Natural killer cell (primary cell): ENCODE data around the gene PSMA2. TPM values are rescaled to one million over a fixed set of nuclear protein-coding genes. Genes with fewer than 3 reads are reported as not detected.

Experiments used
- ATAC-seq, 3 donors: fragments of 150-1000 bp in 2 of 3; fragments of 200-7000 bp in 1 of 3; cut with Tn5 transposase; 1 replicate in 1 of 3; 2 replicates in 2 of 3; pipeline ENCODE4 v1.10.0; 2021; ENCODE audit warnings: mild to moderate bottlenecking in 2 of 3, moderate library complexity in 2 of 3
- DNase-seq, 2 donors: peaks; one replicate each; pipeline versions ENCODE4 v3.0.0 to v3.0.0-alpha.2; 2013 to 2021; ENCODE audit warnings: mixed read lengths in 1 of 2
- H3K27ac ChIP-seq: one replicate; pipeline ENCODE4 v1.5.1; 2013; ENCODE audit warnings: mild to moderate bottlenecking, low read length
- H3K27me3 ChIP-seq: one replicate; pipeline ENCODE4 v1.6.1; 2013; ENCODE audit warnings: low read length; ENCODE audit not compliant: control insufficient read depth, insufficient read depth
- H3K36me3 ChIP-seq: one replicate; pipeline ENCODE4 v1.6.1; 2013; ENCODE audit warnings: low read length; ENCODE audit not compliant: control insufficient read depth, insufficient read depth
- H3K4me1 ChIP-seq: one replicate; pipeline ENCODE4 v1.6.1; 2013; ENCODE audit warnings: low read length; ENCODE audit not compliant: control insufficient read depth, insufficient read depth
- H3K4me3 ChIP-seq: one replicate; pipeline ENCODE4 v1.5.1; 2013; ENCODE audit warnings: low read length
- H3K9me3 ChIP-seq: one replicate; pipeline ENCODE4 v1.6.1; 2013; ENCODE audit warnings: low read length; ENCODE audit not compliant: control insufficient read depth, insufficient read depth
- H3K27ac Mint-ChIP-seq, 2 donors: one replicate each; pipeline ENCODE4 v1.8.0; 2022; ENCODE audit warnings: mild to moderate bottlenecking in 2 of 2, mixed read lengths in 2 of 2, moderate library complexity in 1 of 2
- H3K27me3 Mint-ChIP-seq, 2 donors: one replicate each; pipeline ENCODE4 v1.8.0; 2022; ENCODE audit warnings: low read depth in 2 of 2, mixed read lengths in 2 of 2
- H3K36me3 Mint-ChIP-seq: one replicate; pipeline ENCODE4 v1.8.0; 2022; ENCODE audit warnings: mixed read lengths
- H3K4me1 Mint-ChIP-seq, 2 donors: one replicate each; pipeline ENCODE4 v1.8.0; 2022; ENCODE audit warnings: mixed read lengths in 2 of 2
- H3K4me3 Mint-ChIP-seq: one replicate; pipeline ENCODE4 v1.8.0; 2022; ENCODE audit warnings: mild to moderate bottlenecking, moderate library complexity, mixed read lengths
- H3K9me3 Mint-ChIP-seq, 2 donors: one replicate each; pipeline ENCODE4 v1.8.0; 2022; ENCODE audit warnings: mixed read lengths in 2 of 2
- WGBS: methylation state at CpG from one replicate; pipeline ENCODE4 v1.1.7; 2013; ENCODE audit warnings: missing lambda C conversion rate; ENCODE audit not compliant: insufficient coverage; 5-methylcytosine and 5-hydroxymethylcytosine counted together
- intact Hi-C: fragments of 100-400 bp; cut with micrococcal nuclease; formaldehyde crosslinking; loops from one replicate; pipeline ENCODE4 v1.14.2; 2022
- total RNA-seq, 4 donors: library from RNA; stranded (reverse); fragments of 120-200 nt in 1 of 4; gene quantifications; one replicate each; pipeline versions ENCODE4 v1.2.3 to v1.2.4, GENCODE V29; 2013 to 2022
- TF ChIP-seq, protein P1 (sequence below): fragments of 200-600 bp; IDR thresholded peaks from one replicate; pipeline ENCODE4 v1.8.0; 2022; ENCODE audit warnings: antibody characterized with exemption

The PSMA2 gene
- total RNA-seq, 3 donors from 2014 or later (not counting 1 experiment from before 2014, with no cell fraction given) = 46.5 to 55.6 (median 48.3) TPM

DNA sequence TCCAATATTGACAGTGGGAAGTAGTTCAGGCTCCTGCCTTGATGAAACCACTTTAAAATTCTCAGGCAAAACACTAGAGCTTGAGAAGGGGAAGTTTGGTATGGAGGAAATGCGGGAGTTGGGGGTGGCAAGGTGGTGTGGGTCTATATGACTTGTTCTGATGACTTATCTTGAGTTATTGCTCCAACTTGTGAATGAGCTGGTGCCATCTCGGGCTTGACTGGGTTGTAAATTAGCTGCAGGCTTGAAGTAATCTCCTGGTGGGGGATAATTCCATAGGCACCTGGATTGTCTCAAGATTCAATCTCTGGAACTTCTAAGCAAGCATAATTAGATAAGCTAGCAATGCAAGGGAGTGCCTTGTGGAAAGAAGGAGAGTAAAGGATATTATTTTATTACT, 29.2 kb upstream of the PSMA2 start:
- H3K27ac ChIP-seq = no peak overlapping the region
- no peaks in the 10 kb centered on the region for H3K4me1 Mint-ChIP-seq
- H3K4me3 Mint-ChIP-seq = no peak overlapping the region
- peaks cover 2% of the 10 kb centered on the region for H3K27me3 ChIP-seq
- H3K27me3 Mint-ChIP-seq = peaks cover 15 to 58% of the 10 kb centered on the region in 2 donors
- no peaks in the 10 kb centered on the region for H3K9me3 ChIP-seq
- H3K4me3 ChIP-seq = no peak overlapping the region
- no peak for ATAC-seq
- H3K36me3 ChIP-seq = no peaks in the 10 kb centered on the region
- TF ChIP-seq, protein P1, sequence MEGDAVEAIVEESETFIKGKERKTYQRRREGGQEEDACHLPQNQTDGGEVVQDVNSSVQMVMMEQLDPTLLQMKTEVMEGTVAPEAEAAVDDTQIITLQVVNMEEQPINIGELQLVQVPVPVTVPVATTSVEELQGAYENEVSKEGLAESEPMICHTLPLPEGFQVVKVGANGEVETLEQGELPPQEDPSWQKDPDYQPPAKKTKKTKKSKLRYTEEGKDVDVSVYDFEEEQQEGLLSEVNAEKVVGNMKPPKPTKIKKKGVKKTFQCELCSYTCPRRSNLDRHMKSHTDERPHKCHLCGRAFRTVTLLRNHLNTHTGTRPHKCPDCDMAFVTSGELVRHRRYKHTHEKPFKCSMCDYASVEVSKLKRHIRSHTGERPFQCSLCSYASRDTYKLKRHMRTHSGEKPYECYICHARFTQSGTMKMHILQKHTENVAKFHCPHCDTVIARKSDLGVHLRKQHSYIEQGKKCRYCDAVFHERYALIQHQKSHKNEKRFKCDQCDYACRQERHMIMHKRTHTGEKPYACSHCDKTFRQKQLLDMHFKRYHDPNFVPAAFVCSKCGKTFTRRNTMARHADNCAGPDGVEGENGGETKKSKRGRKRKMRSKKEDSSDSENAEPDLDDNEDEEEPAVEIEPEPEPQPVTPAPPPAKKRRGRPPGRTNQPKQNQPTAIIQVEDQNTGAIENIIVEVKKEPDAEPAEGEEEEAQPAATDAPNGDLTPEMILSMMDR = no peak
- no peaks in the 10 kb centered on the region for H3K36me3 Mint-ChIP-seq
- intact Hi-C loops = no loop called here
- peaks cover 2% of the 10 kb centered on the region in 2 donors for H3K9me3 Mint-ChIP-seq
- no peaks in the 10 kb centered on the region for H3K4me1 ChIP-seq
- 17% methylated on average over 2 of the region's 2 CpGs for WGBS
- DNase-seq = no peak
- H3K27ac Mint-ChIP-seq = no peak overlapping the region

DNA sequence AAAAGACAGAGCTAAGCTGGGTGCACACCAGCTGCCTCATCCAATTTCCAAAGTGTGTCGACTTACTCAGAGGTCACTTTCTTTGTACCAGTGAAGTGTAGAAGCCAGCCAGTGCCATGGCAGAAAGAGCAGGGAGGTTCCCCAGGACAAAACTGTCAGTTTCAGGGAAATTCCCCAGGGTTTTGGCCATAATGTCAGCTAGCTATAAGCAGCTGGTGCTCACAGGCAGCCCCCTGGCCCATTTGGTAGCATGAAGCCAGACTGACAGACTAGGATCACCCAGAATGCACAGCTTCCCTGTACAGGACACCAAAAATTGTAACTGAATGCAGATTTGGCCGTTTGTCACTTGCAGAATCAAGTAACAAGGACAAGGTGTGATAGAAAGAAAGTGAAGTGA, 28.8 kb upstream of the PSMA2 start:
- H3K36me3 ChIP-seq = no peaks in the 10 kb centered on the region
- no peak for DNase-seq

DNA sequence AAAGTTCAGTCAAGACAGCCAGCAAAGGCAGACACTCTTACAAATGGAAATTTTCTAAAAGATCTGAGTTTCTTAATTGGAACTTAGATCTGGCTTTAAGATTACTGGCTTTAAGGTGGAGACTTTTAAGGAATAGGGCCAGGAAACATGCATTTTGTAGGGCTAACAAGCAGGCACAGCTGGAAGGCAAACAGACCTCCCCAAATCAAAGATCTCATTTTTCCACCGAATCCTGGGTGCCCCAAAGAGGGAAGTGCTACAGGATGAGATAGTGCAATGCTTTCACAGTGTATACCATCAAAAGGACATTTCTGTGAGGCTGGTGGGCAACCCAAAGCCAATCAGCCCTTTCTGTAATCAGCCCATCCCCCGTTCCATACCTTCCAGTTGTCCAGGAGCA, 27.6 kb upstream of the PSMA2 start:
- Histone ChIP-seq H3K36me3 (no peaks in the 10 kb centered on the region), H3K27me3 (peaks cover 3% of the 10 kb centered on the region), H3K27ac (no peak overlapping the region), H3K9me3 (no peaks in the 10 kb centered on the region), H3K4me1 (no peaks in the 10 kb centered on the region), H3K4me3 (no peak overlapping the region)
- intact Hi-C loops = no loop called here
- H3K9me3 Mint-ChIP-seq = peaks cover 2% of the 10 kb centered on the region in 2 donors
- no peak overlapping the region for H3K4me3 Mint-ChIP-seq
- DNase-seq (no peak), ATAC-seq (no peak)
- H3K27ac Mint-ChIP-seq = no peak overlapping the region
- no peaks in the 10 kb centered on the region for H3K4me1 Mint-ChIP-seq
- 64% methylated on average over 2 of the region's 2 CpGs for WGBS
- TF ChIP-seq, protein P1 = no peak
- H3K36me3 Mint-ChIP-seq = no peaks in the 10 kb centered on the region
- peaks cover 13 to 43% of the 10 kb centered on the region in 2 donors for H3K27me3 Mint-ChIP-seq

More for the DNA sequence above, 28.8 kb upstream of the PSMA2 start:
- H3K27ac Mint-ChIP-seq = no peak overlapping the region
- ATAC-seq = no peak
- TF ChIP-seq, protein P1 = no peak
- intact Hi-C loops = no loop called here
- Histone ChIP-seq H3K9me3 (no peaks in the 10 kb centered on the region), H3K27ac (no peak overlapping the region), H3K4me3 (no peak overlapping the region), H3K27me3 (peaks cover 2% of the 10 kb centered on the region), H3K4me1 (no peaks in the 10 kb centered on the region)
- no peaks in the 10 kb centered on the region for H3K4me1 Mint-ChIP-seq
- H3K4me3 Mint-ChIP-seq = no peak overlapping the region
- no peaks in the 10 kb centered on the region for H3K36me3 Mint-ChIP-seq
- WGBS = 41% methylated on average over 2 of the region's 2 CpGs
- H3K27me3 Mint-ChIP-seq = peaks cover 15 to 55% of the 10 kb centered on the region in 2 donors
- peaks cover 2% of the 10 kb centered on the region in 2 donors for H3K9me3 Mint-ChIP-seq

DNA sequence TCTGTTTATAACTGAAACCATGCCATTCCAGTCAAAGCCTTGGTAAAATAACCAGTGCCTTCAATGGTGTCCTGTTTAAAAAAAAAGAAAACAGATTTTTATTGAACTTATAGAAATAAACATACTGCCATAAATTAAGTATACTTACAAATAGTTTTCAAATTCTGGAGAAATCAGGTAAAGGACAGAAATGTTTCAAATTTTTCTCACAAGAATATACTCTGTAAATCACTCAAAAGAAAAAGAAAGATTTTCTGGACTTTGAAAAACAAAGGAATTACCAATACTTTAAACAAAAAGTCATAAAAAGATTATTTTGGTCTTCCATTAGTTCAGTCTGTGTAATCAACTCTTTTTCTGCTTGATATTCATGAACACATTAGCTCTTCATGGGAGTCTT, 24.1 kb upstream of the PSMA2 start:
- no peak overlapping the region for H3K4me3 Mint-ChIP-seq
- no peak overlapping the region for H3K27ac Mint-ChIP-seq
- intact Hi-C loops = no loop called here
- TF ChIP-seq, protein P1 = no peak
- Histone ChIP-seq H3K4me1 (no peaks in the 10 kb centered on the region), H3K27me3 (peaks cover 4% of the 10 kb centered on the region), H3K27ac (no peak overlapping the region), H3K9me3 (no peaks in the 10 kb centered on the region), H3K36me3 (no peaks in the 10 kb centered on the region), H3K4me3 (no peak overlapping the region)
- no peak for DNase-seq
- no peaks in the 10 kb centered on the region for H3K36me3 Mint-ChIP-seq
- H3K9me3 Mint-ChIP-seq = peaks cover 2% of the 10 kb centered on the region in 2 donors
- ATAC-seq = no peak
- H3K4me1 Mint-ChIP-seq = no peaks in the 10 kb centered on the region
- peaks cover 8 to 33% of the 10 kb centered on the region in 2 donors for H3K27me3 Mint-ChIP-seq
